ENCODE data around the gene PAQR5.
A peak's percentile ranks its signal among the peaks of the same experiment; 100 is the strongest.
"Not testable (repeated sequence)": the region's sequence is repeated elsewhere in the genome, so short reads cannot be mapped to it uniquely, and the experiment has no call there.

PAQR5 gene

DNA sequence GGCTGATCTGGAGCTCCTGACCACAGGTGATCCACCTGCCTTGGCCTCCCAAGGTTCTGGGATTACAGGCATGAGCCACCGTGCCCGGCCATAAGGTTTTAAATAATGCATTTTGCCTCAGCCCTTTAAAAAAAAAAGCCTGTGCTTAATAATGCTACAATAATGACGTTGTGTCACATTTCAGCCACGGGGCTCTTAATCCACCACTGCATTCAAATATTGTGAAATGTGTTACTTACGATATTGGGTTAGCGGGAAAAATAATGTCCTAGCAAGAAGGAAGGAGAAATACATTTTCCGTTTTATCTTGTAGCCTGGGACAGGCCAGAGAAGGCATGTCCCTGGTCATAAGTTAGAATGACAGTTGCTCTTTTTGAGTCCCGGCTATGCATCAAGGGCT lies 17.6 kb downstream of the PAQR5 start:
- DNase-seq (ENCODE audit: low read depth): no peak

DNA sequence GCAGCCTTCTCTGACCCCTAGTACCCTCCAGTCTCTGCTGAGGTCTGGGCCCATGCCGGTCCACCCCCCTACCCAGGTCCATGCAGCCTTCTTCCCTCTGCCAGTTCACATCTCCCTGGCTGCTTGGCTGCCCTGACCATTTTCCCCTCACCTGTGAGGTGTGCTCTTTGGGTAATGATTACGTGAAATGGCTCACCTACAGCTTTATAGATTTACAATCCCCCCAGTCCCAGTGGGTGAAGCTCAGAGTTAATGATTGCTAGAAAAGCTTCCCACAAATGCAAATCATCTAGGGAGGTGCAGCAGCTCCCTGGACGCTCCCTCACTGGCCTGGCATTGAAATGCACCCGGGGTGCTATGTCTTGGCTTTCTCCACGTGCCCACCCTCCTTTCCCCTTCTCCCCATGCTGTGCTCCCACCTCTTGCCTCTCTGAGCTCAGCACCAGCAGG lies 18.7 kb downstream of the PAQR5 start:
- no peak for DNase-seq (ENCODE audit: low read depth)

DNA sequence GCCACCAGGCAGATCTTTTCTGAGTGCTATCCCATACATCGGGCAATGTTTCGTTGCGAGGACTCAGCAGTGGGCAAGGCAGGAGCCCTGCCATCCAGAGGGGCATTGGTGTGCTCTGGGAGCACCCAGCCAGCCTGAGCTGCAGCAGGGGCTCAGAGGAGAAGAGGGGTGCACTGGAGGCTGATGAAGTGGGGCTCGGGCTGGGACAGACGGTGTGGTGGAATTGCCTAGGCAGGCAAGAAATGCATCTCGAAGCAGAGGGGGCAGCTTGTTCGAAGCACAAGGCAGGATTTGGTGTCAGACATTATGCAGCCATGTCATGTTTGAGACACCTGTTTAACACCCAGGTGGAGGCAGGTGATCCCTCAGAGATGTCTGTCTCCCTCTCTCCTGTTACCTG lies 19.3 kb downstream of the PAQR5 start:
- DNase-seq (ENCODE audit: low read depth): no peak

DNA sequence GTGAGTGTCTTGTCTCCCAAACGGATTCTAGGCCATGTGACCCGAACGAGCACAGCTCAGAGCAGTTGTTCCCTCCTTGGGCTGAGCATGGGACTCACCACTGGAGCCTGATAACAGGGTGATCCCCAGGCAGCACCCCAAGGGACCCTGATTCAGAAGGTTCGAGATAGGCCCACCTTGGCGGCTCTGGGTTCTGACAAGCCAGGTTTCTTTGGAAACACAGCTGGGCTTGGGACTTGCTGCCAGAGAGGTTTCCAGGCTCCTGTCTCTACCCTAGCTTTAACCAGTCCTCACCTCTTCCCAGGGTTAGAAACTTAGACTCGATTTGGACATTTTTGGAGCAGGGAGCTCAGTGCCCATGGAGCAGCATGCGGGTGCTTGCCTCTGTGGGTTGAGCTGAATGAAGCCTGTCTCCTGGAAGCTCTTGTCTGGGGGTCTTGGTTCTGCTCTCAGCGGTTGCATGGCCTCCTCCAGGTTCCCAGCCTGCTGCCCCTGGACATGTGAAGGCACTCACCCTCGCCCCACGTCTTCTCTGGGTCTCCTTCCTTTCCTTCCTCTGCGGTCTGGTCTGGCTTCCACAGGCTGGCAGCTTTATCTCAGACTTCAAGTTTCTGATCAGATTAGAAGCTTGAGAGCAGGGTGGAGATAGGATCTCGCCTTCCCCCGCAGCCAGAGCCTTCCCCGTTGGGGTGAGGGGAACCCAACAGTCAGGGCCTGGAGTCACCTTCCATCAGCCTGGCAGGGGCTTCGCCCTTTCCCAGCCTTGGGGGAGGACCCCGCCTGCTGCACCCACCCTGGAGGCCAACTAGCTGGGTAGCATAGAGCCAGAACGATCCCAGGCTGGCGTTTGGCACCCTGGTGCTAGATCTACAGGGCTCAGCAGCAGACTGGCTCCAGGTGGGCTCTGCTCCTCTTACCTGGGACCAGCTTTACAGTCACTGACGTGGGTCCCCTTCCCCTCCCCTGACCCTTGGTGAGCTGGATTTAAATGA lies 21.0 kb downstream of the PAQR5 start:
- DNase-seq (ENCODE audit: low read depth): no peak

DNA sequence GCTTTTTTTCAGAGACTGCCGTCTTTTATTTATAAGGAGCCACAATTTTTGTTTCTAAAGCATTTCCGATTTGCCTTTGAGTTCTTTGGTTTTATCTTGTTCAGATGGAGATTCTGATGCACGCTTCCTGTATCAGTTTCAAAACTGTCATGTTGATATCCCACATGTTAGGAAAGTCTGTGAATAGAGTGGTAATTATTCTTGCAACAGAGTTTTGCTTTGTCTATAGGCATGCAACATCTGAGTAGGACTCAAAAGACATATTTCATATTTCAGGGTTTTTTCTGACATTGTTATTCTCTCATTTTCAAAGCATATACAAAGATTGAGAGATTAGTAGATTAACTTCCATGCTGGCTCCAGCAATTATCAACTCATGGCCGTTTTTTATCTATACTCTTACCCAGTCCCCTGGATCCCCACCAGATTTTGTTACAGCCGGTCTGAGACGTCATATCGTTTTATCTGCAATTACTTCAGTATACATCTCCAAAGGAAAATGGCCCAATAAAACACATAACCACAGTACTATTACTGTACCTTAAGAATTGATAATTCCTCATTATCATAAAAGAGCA lies 22.4 kb downstream of the PAQR5 start:
- peak; percentile 81 for DNase-seq (ENCODE audit: low read depth)

DNA sequence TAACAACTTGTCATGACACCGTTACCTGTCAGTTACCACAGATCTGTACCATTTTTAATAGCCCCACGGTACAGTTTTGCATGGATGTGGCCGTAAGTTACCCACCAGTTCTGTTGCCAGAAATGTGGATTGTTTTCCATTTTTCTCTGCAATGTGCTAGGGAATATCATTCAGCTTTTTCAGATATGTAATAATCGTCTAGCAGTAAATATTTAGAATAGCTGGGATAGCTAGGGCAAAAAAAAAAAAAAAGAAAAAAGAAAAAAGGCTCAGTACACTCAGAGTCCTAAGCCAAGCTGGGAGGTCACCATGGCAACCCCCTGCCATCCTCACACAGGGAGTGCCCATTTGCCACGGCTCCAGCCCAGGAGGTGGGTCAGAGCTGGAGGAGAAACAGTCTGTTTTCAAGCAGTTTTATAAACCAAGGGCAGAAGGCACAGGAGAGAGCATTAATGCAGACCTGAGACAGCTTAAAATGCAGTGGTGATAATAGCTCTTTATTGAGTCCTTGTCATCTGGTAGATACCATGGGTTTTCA lies 25.2 kb downstream of the PAQR5 start:
- DNase-seq (ENCODE audit: low read depth): no peak

DNA sequence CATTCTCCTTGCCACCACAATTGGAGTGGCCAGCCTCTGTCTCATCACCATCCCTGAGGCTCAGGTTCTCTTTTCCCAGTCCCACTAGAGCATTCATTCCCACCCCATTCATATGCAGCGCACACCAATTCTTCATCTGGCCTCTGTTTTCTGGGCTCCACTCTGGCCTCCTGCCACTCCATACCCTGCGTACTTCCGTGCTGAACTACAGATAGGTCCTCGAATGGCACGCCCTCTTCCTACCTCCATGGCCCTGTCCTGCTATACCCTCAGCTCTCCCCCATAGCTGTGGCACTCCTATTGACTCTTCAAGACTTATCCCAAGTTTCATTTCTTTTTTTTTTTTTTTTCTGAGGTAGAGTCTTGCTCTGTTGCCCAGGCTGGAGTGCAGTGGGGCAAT lies 25.9 kb downstream of the PAQR5 start:
- DNase-seq (ENCODE audit: low read depth): no peak

DNA sequence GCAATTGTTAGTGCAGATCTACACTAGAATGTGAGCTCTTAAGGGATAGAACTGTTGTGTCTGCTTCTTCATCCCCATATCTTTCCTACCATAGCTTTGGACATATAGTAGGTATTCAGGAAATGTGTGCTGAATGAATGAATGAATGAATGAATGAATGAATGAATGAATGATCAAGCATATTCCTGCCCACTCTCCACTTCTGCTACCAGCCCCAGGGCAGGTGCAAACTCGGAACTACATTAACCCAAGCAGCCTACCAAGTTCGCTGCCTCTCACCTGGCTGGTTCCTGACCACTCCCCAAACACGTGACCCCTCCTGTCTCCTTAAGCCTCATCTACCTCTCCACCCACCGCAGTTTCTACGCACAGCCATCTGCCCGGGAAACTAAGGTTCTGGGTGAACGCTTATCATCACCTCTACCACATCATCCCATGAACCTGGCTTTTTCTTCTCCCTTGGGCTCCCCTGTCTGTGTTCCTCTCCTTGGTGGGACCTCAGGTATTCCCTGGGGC lies 26.8 kb downstream of the PAQR5 start:
- no peak for DNase-seq (ENCODE audit: low read depth)

DNA sequence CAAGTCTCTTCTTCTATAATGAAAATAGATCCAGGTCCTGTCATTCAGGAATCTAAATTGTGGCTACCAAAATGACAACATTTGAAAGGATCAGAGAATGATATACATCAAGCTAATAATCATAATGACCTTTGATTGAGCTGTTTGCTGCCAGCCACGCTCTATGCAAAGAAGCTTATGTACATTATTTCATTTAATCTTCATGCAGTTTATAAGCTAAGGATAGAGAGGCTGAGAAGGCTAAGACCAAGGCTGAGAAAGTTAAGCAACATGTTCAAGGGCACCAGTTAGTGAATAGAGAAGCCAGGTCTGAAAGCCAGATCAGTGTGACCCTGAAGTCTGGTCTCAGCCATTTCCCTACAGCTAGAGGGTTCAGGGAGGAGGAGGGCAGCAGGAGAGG lies 29.4 kb downstream of the PAQR5 start:
- no peak for DNase-seq (ENCODE audit: low read depth)

DNA sequence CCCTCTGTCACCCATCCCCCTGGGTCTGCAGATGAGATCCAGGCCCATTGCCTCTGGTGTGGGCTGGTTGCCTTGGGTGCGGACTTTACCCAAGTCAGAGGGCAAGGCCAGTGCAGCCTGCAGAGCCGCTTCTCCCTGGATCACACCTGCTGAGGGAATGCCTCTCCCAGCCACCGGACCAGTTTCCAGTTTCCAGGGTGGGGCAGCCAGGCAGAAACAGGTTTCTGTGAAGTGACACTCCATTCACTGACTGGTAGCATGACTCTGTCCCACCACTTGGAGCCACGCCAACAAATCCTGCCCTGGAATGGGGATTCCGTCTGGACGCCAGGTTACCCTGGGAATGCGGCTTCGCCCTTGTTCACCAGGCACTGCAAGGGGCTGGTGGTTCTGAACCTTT lies 30.0 kb downstream of the PAQR5 start:
- DNase-seq (ENCODE audit: low read depth): no peak

DNA sequence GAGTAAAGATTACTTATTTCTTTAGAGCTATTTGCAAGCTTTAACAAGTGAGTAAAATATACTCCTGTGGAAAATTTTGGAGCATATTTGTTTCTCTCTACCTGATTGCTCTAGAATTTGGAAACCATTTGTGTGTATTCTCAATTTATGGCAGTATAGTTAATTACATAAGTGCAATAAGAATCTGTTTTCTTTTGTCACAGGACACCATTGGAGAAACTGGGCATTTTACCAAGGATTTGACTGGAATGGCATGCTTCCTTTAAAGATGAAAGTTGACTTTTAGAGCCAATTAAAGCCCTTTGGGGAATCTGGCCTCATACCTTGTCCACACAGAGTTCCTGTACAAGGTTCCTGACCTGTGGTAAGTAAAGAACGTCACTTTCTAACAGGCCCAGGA lies 38.4 kb downstream of the PAQR5 start:
- peak; percentile 29 for DNase-seq (ENCODE audit: low read depth)

DNA sequence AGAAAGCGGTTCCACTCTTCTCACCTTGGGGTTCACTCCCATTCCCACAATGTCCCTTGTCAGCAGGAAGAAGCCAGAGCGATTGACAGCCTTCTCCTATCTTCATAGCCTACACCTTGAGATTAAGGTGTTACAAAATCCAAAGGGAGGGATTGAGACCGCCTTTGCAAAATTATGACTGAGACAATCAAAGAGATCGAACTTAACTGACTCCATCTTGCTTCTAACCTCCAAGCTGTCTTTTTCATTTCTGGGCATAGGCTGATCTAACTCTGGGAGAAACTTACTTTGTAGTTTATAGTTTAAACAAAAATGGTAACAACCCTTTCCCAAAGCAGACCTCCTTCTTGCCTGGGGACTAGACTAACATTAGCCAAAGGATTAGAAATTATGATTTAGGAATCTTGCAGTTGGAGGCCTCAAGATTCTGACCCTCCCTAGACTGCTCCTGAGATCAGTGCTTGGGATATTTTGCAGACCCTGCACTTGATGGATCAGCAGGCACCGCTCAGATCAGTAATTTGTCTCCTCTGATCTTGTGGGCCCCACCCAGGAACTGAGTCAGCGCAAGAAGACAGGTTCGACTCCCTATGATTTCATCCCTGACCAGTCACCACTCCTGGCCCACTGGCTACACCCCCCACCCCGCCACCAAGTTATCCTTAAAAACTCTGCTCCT lies 40.0 kb downstream of the PAQR5 start:
- DNase-seq (ENCODE audit: low read depth): peak; percentile 11

DNA sequence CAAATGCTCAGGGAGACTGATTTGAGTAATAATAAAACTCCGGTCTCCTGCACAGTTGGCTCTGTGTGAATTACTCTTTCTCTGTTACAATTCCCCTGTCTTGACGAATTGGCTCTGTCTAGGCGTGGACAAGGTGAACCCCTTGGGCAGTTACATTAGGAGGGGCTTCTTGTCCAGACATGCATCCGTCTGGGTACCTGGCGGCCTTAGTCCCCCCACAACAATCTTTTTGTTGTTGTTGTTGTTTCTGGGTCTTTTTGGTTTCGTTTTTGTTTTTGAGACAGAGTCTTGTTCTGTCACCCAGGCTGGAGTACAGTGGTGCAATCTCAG lies 40.5 kb downstream of the PAQR5 start:
- not testable (repeated sequence) for DNase-seq (ENCODE audit: low read depth)

DNA sequence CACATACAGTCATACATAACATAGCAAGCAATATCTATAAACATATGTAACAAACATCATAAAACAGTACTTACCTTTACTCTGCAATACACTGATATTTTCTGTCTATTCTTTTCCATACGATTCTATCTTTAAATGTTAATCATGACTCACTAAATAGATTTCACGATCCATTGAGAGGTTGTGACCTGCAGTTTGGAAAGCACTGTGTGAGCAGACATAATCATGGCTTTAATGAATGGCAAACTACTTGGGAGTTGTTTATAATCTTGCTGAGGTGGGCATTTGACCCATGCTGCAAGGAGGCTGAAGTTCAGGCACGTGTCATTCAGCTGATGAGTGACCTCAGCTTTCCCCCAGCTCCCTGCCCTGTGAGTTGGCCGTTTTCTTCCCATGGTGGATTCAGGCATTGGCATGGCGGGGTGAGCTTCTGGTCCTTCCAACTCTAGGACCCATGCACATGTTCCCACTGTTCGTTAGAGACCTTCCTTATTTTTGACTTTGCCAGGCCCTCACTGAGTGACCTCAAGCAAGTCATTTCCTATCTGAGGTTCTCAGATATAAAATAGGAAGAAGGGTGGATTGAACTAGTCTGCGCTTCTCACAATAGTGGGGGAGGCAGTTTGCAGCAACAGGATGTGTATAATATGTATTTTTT lies 41.7 kb downstream of the PAQR5 start:
- DNase-seq (ENCODE audit: low read depth): no peak

DNA sequence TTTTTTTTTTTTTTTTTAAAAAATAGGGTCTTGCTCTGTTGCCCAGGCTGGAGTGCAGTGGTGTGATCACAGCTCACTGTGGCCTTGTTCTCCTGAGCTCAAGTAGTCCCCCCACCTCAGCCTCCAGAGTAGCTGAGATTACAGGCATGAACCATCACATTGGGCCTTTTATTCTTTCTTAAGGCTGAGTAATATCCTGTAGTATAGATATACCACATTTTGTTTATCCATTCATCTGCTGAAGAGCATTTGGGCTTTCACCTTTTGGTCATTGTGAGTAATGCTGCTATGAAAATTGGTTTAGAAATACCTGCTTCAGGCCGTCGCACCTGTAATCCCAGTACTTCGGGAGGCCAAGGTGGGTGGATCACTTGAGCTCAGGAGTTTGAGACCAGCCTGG lies 42.6 kb downstream of the PAQR5 start:
- DNase-seq (ENCODE audit: low read depth): peak; percentile 19

DNA sequence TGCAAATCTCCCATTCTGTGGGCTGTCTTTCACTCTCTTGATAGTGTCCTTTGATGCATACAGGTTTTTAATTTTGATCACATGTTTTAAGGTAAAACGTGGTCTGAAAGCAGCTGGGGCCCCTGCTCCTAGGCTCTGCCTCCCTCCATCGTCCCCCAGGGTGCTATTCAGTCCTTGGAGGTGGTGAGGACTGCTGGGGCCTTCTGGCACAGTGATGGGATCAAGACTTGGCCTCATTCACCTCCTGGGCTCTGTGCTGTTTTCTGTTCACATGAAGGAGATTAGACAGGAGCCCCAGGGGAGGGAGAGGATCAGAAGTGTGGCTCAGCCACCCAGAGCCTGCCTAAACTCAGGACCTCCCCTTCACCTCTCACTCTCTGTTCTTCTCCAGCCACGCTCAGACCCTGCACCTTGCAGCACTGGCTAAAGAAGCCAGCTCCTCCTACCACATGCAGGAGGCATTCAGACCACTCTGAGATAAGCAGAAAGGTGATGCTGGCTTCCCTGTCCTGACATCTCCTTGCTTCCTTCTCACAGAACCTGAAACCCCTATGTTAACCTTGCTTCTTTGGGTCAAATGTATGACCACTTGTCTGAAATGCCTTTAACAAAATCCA lies 43.9 kb downstream of the PAQR5 start:
- DNase-seq (ENCODE audit: low read depth): no peak

DNA sequence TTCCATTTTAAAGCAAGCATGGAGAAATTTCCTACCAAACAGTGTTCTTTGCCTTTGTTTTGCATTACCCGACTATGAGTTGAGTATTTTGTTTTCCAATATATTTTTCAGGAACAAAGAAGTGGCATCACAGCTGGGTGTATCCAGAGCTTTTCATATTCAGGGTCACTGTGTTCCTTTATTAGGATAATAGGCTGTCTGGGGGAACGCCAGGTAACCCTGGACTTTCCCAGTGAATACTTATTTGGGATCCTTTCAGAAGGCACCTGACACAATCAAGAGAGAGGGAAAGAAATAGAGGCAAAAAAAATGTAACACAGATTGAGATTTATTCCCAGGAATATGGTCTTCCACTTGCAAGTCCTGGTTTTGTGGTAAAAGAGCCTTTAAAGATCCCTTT lies 44.4 kb downstream of the PAQR5 start:
- DNase-seq (ENCODE audit: low read depth): no peak

DNA sequence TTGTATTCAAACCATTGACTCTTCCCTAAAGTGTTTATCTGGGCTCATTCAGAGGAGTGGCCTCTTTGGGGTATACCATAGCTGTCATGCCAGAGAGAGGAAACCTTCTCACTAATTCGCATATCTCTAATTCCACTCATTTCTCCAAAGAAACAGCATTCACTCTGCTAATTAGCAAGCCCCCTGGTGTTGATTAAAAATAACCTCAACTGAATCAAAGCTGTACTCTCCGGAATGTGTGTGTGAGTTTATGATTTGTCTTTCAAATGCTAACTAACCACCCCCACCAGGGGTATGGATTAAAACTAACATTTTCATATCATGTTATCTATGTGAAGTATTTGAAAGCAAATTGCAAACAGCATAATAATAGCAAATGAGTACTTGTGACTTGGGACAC lies 45.5 kb downstream of the PAQR5 start:
- DNase-seq (ENCODE audit: low read depth): no peak

DNA sequence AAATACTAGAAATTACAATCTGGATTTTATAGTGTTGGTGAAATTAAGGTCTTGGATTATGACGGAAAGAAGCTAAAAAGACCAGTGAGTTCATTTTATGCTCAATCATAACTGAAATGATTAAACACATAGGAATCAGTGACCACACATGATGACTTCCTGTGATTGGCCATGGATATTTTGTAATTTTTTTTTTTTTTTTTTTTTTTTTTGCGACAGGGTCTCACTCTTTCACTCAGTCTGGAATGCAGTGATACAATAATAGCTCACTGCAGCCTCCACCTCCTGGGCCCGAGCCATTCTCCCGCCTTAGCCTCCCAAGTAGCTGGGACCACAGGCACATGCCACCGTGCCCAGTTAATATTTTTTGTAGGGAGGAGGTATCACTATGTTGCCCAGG lies 47.4 kb downstream of the PAQR5 start:
- peak; percentile 53 for DNase-seq (ENCODE audit: low read depth)

DNA sequence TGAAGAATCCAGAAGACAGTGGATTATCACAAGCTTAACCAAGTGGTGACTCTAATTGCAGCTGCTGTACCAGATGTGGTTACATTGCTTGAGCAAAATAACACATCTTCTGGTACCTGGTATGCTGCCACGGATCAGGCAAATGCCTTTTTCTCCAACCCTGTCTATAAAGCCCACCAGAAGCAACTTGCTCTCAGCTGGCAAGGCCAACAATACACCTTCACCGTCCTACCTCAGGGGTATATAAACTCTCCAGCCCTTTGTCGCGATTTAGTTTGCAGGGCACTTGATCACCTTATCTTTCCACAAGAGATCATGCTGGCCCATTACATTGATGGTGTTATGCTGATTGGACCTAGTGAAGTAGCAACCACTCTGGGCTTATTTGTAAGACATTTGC lies 52.6 kb downstream of the PAQR5 start:
- no peak for DNase-seq (ENCODE audit: low read depth)

DNA sequence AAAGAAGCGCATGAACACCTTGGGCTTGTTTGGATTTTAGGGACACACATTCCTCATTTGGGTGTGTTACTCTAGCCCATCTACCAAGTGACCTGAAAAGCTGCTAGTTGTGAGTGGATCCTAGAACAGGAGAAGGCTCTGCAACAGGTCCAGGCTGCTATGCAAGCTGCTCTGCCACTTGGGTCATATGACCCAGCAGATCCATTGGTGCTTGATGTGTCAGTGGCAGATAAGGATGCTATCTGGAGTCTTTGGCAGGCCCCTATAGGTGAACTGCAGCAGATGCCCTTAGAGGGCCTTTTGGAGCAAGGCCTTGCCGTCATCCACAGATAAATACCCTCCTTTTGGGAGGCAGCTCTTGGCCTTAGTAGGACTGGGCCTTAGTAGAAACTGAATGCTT lies 53.2 kb downstream of the PAQR5 start:
- no peak for DNase-seq (ENCODE audit: low read depth)
